Mesothelial cell of epicardium (in vitro differentiated cells): ENCODE results near the gene FGF14. TPM values are rescaled to one million over a fixed set of nuclear protein-coding genes. Genes with fewer than 3 reads are reported as not detected.

ENCODE experiments used
- DNase-seq, 2 experiments: peaks; one replicate each; pipeline ENCODE4 v3.0.0; 2021; ENCODE audit warnings: low spot score in 2 of 2; ENCODE audit not compliant: unreplicated experiment in 2 of 2
- H3K27ac Mint-ChIP-seq: 2 replicates; pipeline ENCODE4 v1.8.0; 2021; ENCODE audit warnings: mixed read lengths
- H3K27me3 Mint-ChIP-seq: 2 replicates; pipeline ENCODE4 v1.8.0; 2021; ENCODE audit warnings: low read depth, mixed read lengths
- H3K36me3 Mint-ChIP-seq: 2 replicates; pipeline ENCODE4 v1.8.0; 2021; ENCODE audit warnings: mixed read lengths
- H3K4me1 Mint-ChIP-seq: 2 replicates; pipeline ENCODE4 v1.8.0; 2021; ENCODE audit warnings: mixed read lengths
- H3K4me3 Mint-ChIP-seq: 2 replicates; pipeline ENCODE4 v1.8.0; 2021; ENCODE audit warnings: mild to moderate bottlenecking, moderate library complexity, mixed read lengths
- H3K9me3 Mint-ChIP-seq: 2 replicates; pipeline ENCODE4 v1.8.0; 2021; ENCODE audit warnings: mixed read lengths
- CTCF ChIP-seq: fragments of 200-600 bp; sonication (generic); IDR thresholded peaks from one replicate; pipeline ENCODE4 v1.5.0; 2021; ENCODE audit warnings: antibody characterized with exemption; ENCODE audit not compliant: unreplicated experiment
- total RNA-seq: library from RNA; stranded (reverse); gene quantifications from 3 replicates; pipeline ENCODE4 v1.2.1, GENCODE V29; 2021

Gene FGF14
- total RNA-seq, 1 donor from 2014 or later, result 0.02 TPM

- Mint-ChIP-seq H3K4me3 (no peak overlapping the region), H3K4me1 (no peaks in the 10 kb centered on the region), H3K36me3 (no peaks in the 10 kb centered on the region), H3K27me3 (peaks cover 51% of the 10 kb centered on the region), H3K9me3 (no peaks in the 10 kb centered on the region), H3K27ac (no peak overlapping the region)
- TF ChIP-seq CTCF, result no peak
- no peak for DNase-seq
Measured at GRCh38 chr13:101903890-101904289, 498.0 kb downstream of the FGF14 start.

- H3K9me3 Mint-ChIP-seq, result no peaks in the 10 kb centered on the region
Measured at GRCh38 chr13:101898676-101899075, 503.2 kb downstream of the FGF14 start.

GRCh38 chr13:101896541-101896940, 505.3 kb downstream of the FGF14 start:
- H3K4me3 Mint-ChIP-seq, result no peak overlapping the region
- no peaks in the 10 kb centered on the region for H3K9me3 Mint-ChIP-seq
- no peak for TF ChIP-seq CTCF
- H3K4me1 Mint-ChIP-seq, result no peaks in the 10 kb centered on the region
- peaks cover 25% of the 10 kb centered on the region for H3K27me3 Mint-ChIP-seq
- no peak overlapping the region for H3K27ac Mint-ChIP-seq
- H3K36me3 Mint-ChIP-seq, result no peaks in the 10 kb centered on the region
- no peak for DNase-seq

More at GRCh38 chr13:101898676-101899075, 503.2 kb downstream of the FGF14 start:
- Mint-ChIP-seq H3K4me3 (no peak overlapping the region), H3K27me3 (peaks cover 40% of the 10 kb centered on the region), H3K27ac (no peak overlapping the region), H3K36me3 (no peaks in the 10 kb centered on the region), H3K4me1 (no peaks in the 10 kb centered on the region)
- no peak for TF ChIP-seq CTCF
- no peak for DNase-seq

GRCh38 chr13:101893021-101893420, 508.8 kb downstream of the FGF14 start:
- Mint-ChIP-seq H3K9me3 (no peaks in the 10 kb centered on the region), H3K36me3 (no peaks in the 10 kb centered on the region), H3K27ac (no peak overlapping the region), H3K27me3 (peaks cover 17% of the 10 kb centered on the region), H3K4me3 (no peak overlapping the region), H3K4me1 (no peaks in the 10 kb centered on the region)
- TF ChIP-seq CTCF, result no peak
- DNase-seq, result no peak

GRCh38 chr13:101892296-101892695, 509.6 kb downstream of the FGF14 start:
- Mint-ChIP-seq H3K27ac (no peak overlapping the region), H3K4me3 (no peak overlapping the region), H3K4me1 (no peaks in the 10 kb centered on the region), H3K9me3 (no peaks in the 10 kb centered on the region), H3K36me3 (no peaks in the 10 kb centered on the region), H3K27me3 (peaks cover 18% of the 10 kb centered on the region)
- no peak for TF ChIP-seq CTCF
- no peak for DNase-seq

- no peak for TF ChIP-seq CTCF
- H3K4me1 Mint-ChIP-seq, result no peaks in the 10 kb centered on the region
- H3K9me3 Mint-ChIP-seq, result peaks cover 4% of the 10 kb centered on the region
- H3K27ac Mint-ChIP-seq, result no peak overlapping the region
- no peaks in the 10 kb centered on the region for H3K36me3 Mint-ChIP-seq
- no peak for DNase-seq
- no peak overlapping the region for H3K4me3 Mint-ChIP-seq
- H3K27me3 Mint-ChIP-seq, result peaks cover 22% of the 10 kb centered on the region
Measured at GRCh38 chr13:101881593-101881992, 520.3 kb downstream of the FGF14 start.
